GM12878 (cell line): ENCODE measurements around the gene MYRFL. TPM values are rescaled to one million over a fixed set of nuclear protein-coding genes. Genes with fewer than 3 reads are reported as not detected.

Source experiments
- ATAC-seq: fragments of 200-7000 bp; cut with Tn5 transposase; 3 replicates; pipeline ENCODE4 v1.9.1; 2020; ENCODE audit warnings: mild to moderate bottlenecking, moderate library complexity
- BruUV-seq: library from RNA; stranded (reverse); fragments of 400-500 nt; replicated peaks from 2 replicates; lab custom pipeline; 2021; lab: Mats Ljungman, UMichigan
- CTCF ChIA-PET: fragments of 300-600 bp; sonication (Branson Sonifier 250); formaldehyde crosslinking; extraction: SDS; loops from one replicate; lab custom pipeline; 2021; ENCODE audit warnings: inconsistent platforms; lab: Yijun Ruan, JAX
- POLR2A ChIA-PET: fragments of 350-600 bp; formaldehyde crosslinking; extraction: SDS; loops from one replicate; lab custom pipeline; 2021; ENCODE audit warnings: inconsistent platforms; lab: Charles Lee
- RAD21 ChIA-PET: fragments of 300-600 bp; sonication (Branson Sonifier 250); formaldehyde crosslinking; loops from one replicate; lab custom pipeline; 2023; ENCODE audit warnings: antibody characterized with exemption; ENCODE audit not compliant: unreplicated experiment; lab: Charles Lee
- SMC1A ChIA-PET: fragments of 300-600 bp; sonication (Branson Sonifier 250); formaldehyde crosslinking; loops from one replicate; lab custom pipeline; 2023; ENCODE audit not compliant: unreplicated experiment, uncharacterized antibody; lab: Charles Lee
- DNase-seq: peaks from one replicate; pipeline ENCODE4 v3.0.0-alpha.2; 2011; ENCODE audit warnings: low read depth, low spot score
- FAIRE-seq: peaks from 3 replicates; lab custom pipeline; 2011; peaks lifted over from hg19 to GRCh38; lab: Jason Lieb, UNC
- H2AFZ ChIP-seq: 2 replicates; pipeline ENCODE4 v1.6.0; 2011; ENCODE audit warnings: low read depth, low read length, control low read depth; ENCODE audit not compliant: control insufficient read depth
- H3K27ac ChIP-seq: 2 replicates; pipeline ENCODE4 v1.5.1; 2011; ENCODE audit warnings: control low read depth; ENCODE audit not compliant: control insufficient read depth, insufficient read depth
- H3K27me3 ChIP-seq, 2 experiments: replicated peaks in 1 of 2; 2 replicates each; pipeline versions ENCODE4 v1.6.0 to v1.6.1; 2011; ENCODE audit warnings: low read length in 1 of 2; ENCODE audit not compliant: control insufficient read depth in 2 of 2, insufficient read depth in 2 of 2
- H3K36me3 ChIP-seq, 2 experiments: 2 replicates each; pipeline ENCODE4 v1.5.1; 2011; ENCODE audit warnings: low read length in 1 of 2; ENCODE audit not compliant: control insufficient read depth in 2 of 2, insufficient read depth in 2 of 2
- H3K4me1 ChIP-seq: 2 replicates; pipeline ENCODE4 v1.6.1; 2011; ENCODE audit warnings: mild to moderate bottlenecking, low read length, moderate library complexity, mixed read lengths; ENCODE audit not compliant: control insufficient read depth, insufficient read depth
- H3K4me2 ChIP-seq: 2 replicates; pipeline ENCODE4 v1.6.0; 2011; ENCODE audit warnings: control low read depth; ENCODE audit not compliant: control insufficient read depth, insufficient read depth
- H3K4me3 ChIP-seq: fragments of 200-600 bp; sonication (generic); 2 replicates; pipeline ENCODE4 v1.5.1; 2016
- H3K79me2 ChIP-seq: 2 replicates; pipeline ENCODE4 v1.6.0; 2011; ENCODE audit warnings: low read length; ENCODE audit not compliant: control insufficient read depth, insufficient read depth
- H3K9ac ChIP-seq: 2 replicates; pipeline ENCODE4 v1.8.0; 2011; ENCODE audit warnings: low read length, control low read depth, mixed read lengths; ENCODE audit not compliant: control insufficient read depth, insufficient read depth
- H3K9me3 ChIP-seq: replicated peaks from 3 replicates; pipeline ENCODE4 v1.5.1; 2011; ENCODE audit warnings: mild to moderate bottlenecking, low read length; ENCODE audit not compliant: control insufficient read depth, insufficient read depth
- H4K20me1 ChIP-seq: 2 replicates; pipeline ENCODE4 v1.6.0; 2011; ENCODE audit not compliant: control insufficient read depth, insufficient read depth
- BMI1 ChIP-seq: fragments of 450-650 bp; IDR thresholded peaks from 2 replicates; pipeline ENCODE4 v1.6.1; 2016; ENCODE audit warnings: mild to moderate bottlenecking, moderate library complexity, borderline replicate concordance
- CHD1 ChIP-seq: IDR thresholded peaks from 2 replicates; pipeline ENCODE4 v1.6.1; 2012; ENCODE audit warnings: low read depth, low read length, improper control_type of control experiment
- EP300 ChIP-seq, 2 experiments: fragments of 150-350 bp in 1 of 2; IDR thresholded peaks; 2 replicates each; pipeline ENCODE4 v1.6.1; 2011 to 2012; ENCODE audit warnings: low read depth in 2 of 2, low read length in 2 of 2, borderline replicate concordance in 1 of 2, improper control_type of control experiment in 1 of 2, inconsistent platforms in 1 of 2; ENCODE audit not compliant: control insufficient read depth in 1 of 2
- FOS ChIP-seq: IDR thresholded peaks from 3 replicates; pipeline ENCODE4 v1.6.1; 2011; ENCODE audit warnings: borderline replicate concordance; ENCODE audit not compliant: insufficient read length; ENCODE audit errors: extremely low read depth
- KDM1A ChIP-seq: fragments of 200-600 bp; sonication (generic); IDR thresholded peaks from 2 replicates; pipeline ENCODE4 v1.6.1; 2016; ENCODE audit warnings: borderline replicate concordance
- NR2C2 ChIP-seq: IDR thresholded peaks from 2 replicates; pipeline ENCODE4 v1.6.1; 2011; ENCODE audit warnings: borderline replicate concordance, low read depth; ENCODE audit not compliant: control insufficient read depth, insufficient read length
- PAX5 ChIP-seq: IDR thresholded peaks from 2 replicates; pipeline ENCODE4 v1.6.1; 2011; ENCODE audit warnings: low read depth, low read length, borderline replicate concordance
- POLR2A ChIP-seq: IDR thresholded peaks from 2 replicates; pipeline ENCODE4 v1.6.1; 2011; ENCODE audit warnings: low read depth, mild to moderate bottlenecking, low read length
- POLR2AphosphoS5 ChIP-seq: IDR thresholded peaks from 2 replicates; pipeline ENCODE4 v1.6.1; 2011; ENCODE audit warnings: mild to moderate bottlenecking, low read length, inconsistent platforms
- RAD51 ChIP-seq: fragments of 450-650 bp; IDR thresholded peaks from 2 replicates; pipeline ENCODE4 v1.6.1; 2016; ENCODE audit warnings: moderate library complexity, mild to moderate bottlenecking, inconsistent platforms
- RB1 ChIP-seq: fragments of 450-650 bp; formaldehyde crosslinking; IDR thresholded peaks from 2 replicates; pipeline ENCODE4 v1.6.1; 2017; ENCODE audit warnings: mild to moderate bottlenecking, borderline replicate concordance
- RFX5 ChIP-seq: IDR thresholded peaks from 2 replicates; pipeline ENCODE4 v1.6.1; 2011; ENCODE audit warnings: low read depth, low read length, improper control_type of control experiment
- SMC3 ChIP-seq: IDR thresholded peaks from 2 replicates; pipeline ENCODE4 v1.6.1; 2011; ENCODE audit warnings: low read length, improper control_type of control experiment, borderline replicate concordance
- SRF ChIP-seq, 2 experiments: IDR thresholded peaks; 2 replicates each; pipeline ENCODE4 v1.6.1; 2011; ENCODE audit warnings: low read depth in 2 of 2, low read length in 2 of 2, mild to moderate bottlenecking in 1 of 2, moderate library complexity in 1 of 2
- YBX1 ChIP-seq: fragments of 450-650 bp; IDR thresholded peaks from 2 replicates; pipeline ENCODE4 v1.6.1; 2016; ENCODE audit warnings: antibody characterized with exemption
- WGBS: methylation state at CpG from one replicate; pipeline ENCODE4 v1.1.6; 2016; ENCODE audit warnings: low lambda C conversion rate; ENCODE audit not compliant: insufficient replicate concordance, insufficient coverage; ENCODE audit errors: missing lambda C conversion rate; 5-methylcytosine and 5-hydroxymethylcytosine counted together
- in situ Hi-C: fragments of 300-500 bp; cut with MboI; formaldehyde crosslinking; loops from 9 replicates; pipeline ENCODE4 v1.14.3; 2018; ENCODE audit warnings: mixed read lengths
- intact Hi-C: fragments of 100-400 bp; cut with micrococcal nuclease; formaldehyde crosslinking; loops from one replicate; pipeline ENCODE4 v1.14.2; 2022; ENCODE audit not compliant: unreplicated experiment
- polyA plus RNA-seq, 11 experiments: library from polyadenylated mRNA; depleted of rRNA in 4 of 11; unstranded in 6 of 11; stranded (reverse) in 5 of 11; fragments of >200 nt; fragmentation: Nextera tagmentation in 4 of 11; fragmentation: Illumina TruSeq in 1 of 11; extraction: Ambion mirVana in 4 of 11; extraction: Trizol in 1 of 11; gene quantifications; 1 replicate in 1 of 11; 2 replicates in 10 of 11; pipeline versions ENCODE4 v1.2.1 to v1.2.3, GENCODE V29; 2011 to 2016; ENCODE audit warnings: inconsistent platforms in 2 of 11, missing spikeins in 2 of 11, low read depth in 1 of 11
- total RNA-seq, 4 experiments: library from RNA; depleted of rRNA in 3 of 4; stranded (reverse); fragments of >200 nt in 3 of 4; fragmentation: Illumina TruSeq in 1 of 4; extraction: Trizol in 1 of 4; gene quantifications; 2 replicates each; pipeline versions ENCODE4 v1.2.1 to v1.2.3, GENCODE V29; 2013 to 2021
- TF ChIP-seq, protein P1 (sequence below): fragments of 450-650 bp; IDR thresholded peaks from 2 replicates; pipeline ENCODE4 v1.6.1; 2016; ENCODE audit warnings: mild to moderate bottlenecking

Gene MYRFL
- total and polyA plus RNA-seq, 10 of the 15 experiments (the other 5 are each of a cell fraction or from before 2014, with no cell fraction given), result 0.24 to 1.8 (median 0.64) TPM

DNA sequence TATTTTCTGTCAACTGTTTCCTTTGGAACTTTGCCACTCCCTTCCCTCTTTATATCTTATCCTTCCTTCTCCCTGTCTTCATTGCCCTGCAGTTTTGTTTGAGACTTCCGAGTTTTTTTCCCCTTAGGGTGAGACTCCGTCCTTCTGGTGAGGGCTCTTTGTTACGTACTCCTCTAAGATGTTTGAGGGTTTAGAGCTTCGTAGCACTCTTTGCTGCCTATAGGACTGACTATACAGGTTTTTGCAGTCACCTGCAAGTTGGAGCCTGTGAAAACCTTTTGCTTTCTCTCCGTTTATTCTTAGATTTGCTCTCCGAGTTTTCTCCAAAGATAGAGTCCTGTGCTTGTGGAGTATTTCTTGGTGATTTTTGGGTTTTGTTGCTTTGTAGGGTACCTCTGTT lies 41.7 kb upstream of the MYRFL start:
- H2AFZ ChIP-seq, result no peak overlapping the region
- no TSS peak for BruUV-seq
- in situ Hi-C loops (no loop called here), intact Hi-C loops (no loop called here)
- ChIA-PET POLR2A (interaction anchor here (0.6 kb wide), 1 partner anchor 9 kb away, joined by 3 read pairs; no protein-coding TSS in a partner anchor), SMC1A (interaction anchor here (0.7 to 1.1 kb wide), 2 partner anchors 46 to 1658 kb away, joined by 3 to 4 read pairs; no protein-coding TSS in a partner anchor), RAD21 (no interaction called here)
- H3K79me2 ChIP-seq, result no peaks in the 10 kb centered on the region
- 97% methylated on average over 6 of the region's 6 CpGs for WGBS
- no peak for DNase-seq
- no peak overlapping the region for H3K27ac ChIP-seq
- H3K36me3 ChIP-seq, result peaks cover 4% of the 10 kb centered on the region in 2 experiments; a peak in 2 of 4 replicates
- no peaks in the 10 kb centered on the region for H3K4me1 ChIP-seq
- H3K9ac ChIP-seq, result no peak overlapping the region
- H3K4me3 ChIP-seq, result no peak overlapping the region
- no peaks in the 10 kb centered on the region; the same call in 1 of the 3 replicates for H3K9me3 ChIP-seq
- TF ChIP-seq POLR2AphosphoS5 (no peak), YBX1 (no peak), CHD1 (no peak), RB1 (no peak), BMI1 (no peak), SRF (IDR thresholded peaks at IDR 0.05; ENCODE audit: low read depth in 2 of 2, low read length in 2 of 2) (no peak), NR2C2 (no peak), KDM1A (no peak), RAD51 (no peak), SMC3 (no peak), POLR2A (no peak), EP300 (IDR thresholded peaks at IDR 0.05; ENCODE audit: borderline replicate concordance in 1 of 2, control insufficient read depth in 1 of 2, low read depth in 2 of 2, low read length in 2 of 2) (no peak), PAX5 (no peak), RFX5 (no peak), FOS (no peak)
- TF ChIP-seq, protein P1, sequence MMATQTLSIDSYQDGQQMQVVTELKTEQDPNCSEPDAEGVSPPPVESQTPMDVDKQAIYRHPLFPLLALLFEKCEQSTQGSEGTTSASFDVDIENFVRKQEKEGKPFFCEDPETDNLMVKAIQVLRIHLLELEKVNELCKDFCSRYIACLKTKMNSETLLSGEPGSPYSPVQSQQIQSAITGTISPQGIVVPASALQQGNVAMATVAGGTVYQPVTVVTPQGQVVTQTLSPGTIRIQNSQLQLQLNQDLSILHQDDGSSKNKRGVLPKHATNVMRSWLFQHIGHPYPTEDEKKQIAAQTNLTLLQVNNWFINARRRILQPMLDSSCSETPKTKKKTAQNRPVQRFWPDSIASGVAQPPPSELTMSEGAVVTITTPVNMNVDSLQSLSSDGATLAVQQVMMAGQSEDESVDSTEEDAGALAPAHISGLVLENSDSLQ, result no peak
- TF ChIP-seq, all 136 proteins: peak for 0
- Histone ChIP-seq H3K27me3 (no peaks in the 10 kb centered on the region), H4K20me1 (no peaks in the 10 kb centered on the region), H3K4me2 (no peak overlapping the region)
- FAIRE-seq (no peak), ATAC-seq (no peak)
- CTCF ChIA-PET, result interaction anchor here (1.2 kb wide), 1 partner anchor 16 kb away, joined by 3 read pairs; no protein-coding TSS in a partner anchor
